Stimulated activated CD4-positive, alpha-beta T cell treated with anti-CD3 and anti-CD28 coated beads, Interleukin-4, amount 100 ng/mL, for 1 hour (primary cell): ENCODE data around the gene FUT1.
"Not testable (repeated sequence)": the region's sequence is repeated elsewhere in the genome, so short reads cannot be mapped to it uniquely, and the experiment has no call there.

Source experiments
- DNase-seq: peaks from one replicate; pipeline ENCODE4 v3.0.0-alpha.2; 2020

FUT1 gene

GRCh38 chr19:48740164-48740972 is 12.1 kb downstream of the FUT1 start, which contains the start of gene RASIP1:
Gene RASIP1, minus strand, starts transcription at chr19:48740610. Its CDS starts 328 bp downstream, at chr19:48740282.
- no peak for DNase-seq

DNA sequence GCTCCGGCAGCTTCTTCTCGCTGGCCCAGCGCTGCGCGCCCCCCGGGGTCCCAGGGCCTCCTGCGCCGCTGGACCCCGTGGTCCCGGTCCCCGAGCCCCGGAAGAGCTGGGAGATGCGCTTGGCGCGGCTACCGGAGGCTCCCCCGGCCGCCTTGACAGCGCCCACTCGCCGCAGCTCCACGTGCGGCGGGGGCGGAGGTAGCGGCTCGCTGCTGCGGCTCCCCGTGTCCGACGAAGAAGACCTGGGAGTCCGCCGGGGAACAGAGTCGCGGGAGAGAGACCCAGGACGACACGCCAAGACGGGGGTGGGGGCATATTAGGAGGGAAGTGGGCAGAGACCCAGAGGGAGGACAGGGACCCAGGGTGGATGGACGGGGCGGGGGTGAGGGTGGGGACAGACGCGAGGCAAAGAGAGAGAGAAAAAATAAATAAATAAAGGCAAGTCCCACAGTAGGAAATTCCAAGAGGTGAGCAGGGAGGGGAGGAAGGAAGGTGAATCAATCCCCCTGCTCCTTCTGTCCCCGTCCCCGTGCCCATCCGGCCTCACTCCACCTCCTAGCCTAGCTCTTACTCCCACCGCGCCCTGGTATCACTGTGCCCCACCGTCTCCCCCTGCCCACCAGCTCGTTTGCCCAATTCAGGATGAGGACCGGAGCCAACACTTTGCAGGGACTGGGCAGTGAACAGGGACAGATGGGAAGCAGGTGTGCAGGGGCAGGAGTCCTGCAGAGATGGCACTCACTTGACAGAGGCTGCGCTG is 12.9 kb downstream of the FUT1 start:
- DNase-seq: peak; percentile 14

GRCh38 chr19:48738557-48739403 is 13.7 kb downstream of the FUT1 start:
- DNase-seq: peak; percentile 93

- no peak for DNase-seq
Measured at GRCh38 chr19:48737360-48737998, 15.0 kb downstream of the FUT1 start.

GRCh38 chr19:48735031-48735615 is 17.3 kb downstream of the FUT1 start:
- DNase-seq: no peak

DNA sequence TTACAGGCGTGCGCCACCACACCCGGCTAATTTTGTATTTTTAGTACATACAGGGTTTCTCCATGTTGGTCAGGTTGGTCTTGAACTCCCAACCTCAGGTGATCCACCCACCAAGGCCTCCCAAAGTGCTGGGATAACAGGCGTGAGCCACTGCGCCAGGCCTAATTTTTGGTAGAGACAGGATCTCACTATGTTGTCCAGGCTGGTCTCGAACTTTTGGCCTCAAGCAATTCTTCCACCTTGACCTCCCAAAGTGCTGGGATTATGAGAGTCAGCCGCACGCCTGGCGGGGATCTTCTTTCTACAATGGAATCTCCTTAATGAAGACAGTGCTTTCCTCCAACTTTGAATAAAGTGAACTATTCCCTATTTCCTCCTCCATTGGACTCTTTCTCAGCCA is 17.8 kb downstream of the FUT1 start:
- no peak for DNase-seq

GRCh38 chr19:48731452-48731851 is 21.0 kb downstream of the FUT1 start:
- no peak for DNase-seq

- DNase-seq: no peak
Measured at GRCh38 chr19:48728911-48729664, 23.4 kb downstream of the FUT1 start.

GRCh38 chr19:48726556-48726955 is 25.9 kb downstream of the FUT1 start:
- DNase-seq: no peak

DNA sequence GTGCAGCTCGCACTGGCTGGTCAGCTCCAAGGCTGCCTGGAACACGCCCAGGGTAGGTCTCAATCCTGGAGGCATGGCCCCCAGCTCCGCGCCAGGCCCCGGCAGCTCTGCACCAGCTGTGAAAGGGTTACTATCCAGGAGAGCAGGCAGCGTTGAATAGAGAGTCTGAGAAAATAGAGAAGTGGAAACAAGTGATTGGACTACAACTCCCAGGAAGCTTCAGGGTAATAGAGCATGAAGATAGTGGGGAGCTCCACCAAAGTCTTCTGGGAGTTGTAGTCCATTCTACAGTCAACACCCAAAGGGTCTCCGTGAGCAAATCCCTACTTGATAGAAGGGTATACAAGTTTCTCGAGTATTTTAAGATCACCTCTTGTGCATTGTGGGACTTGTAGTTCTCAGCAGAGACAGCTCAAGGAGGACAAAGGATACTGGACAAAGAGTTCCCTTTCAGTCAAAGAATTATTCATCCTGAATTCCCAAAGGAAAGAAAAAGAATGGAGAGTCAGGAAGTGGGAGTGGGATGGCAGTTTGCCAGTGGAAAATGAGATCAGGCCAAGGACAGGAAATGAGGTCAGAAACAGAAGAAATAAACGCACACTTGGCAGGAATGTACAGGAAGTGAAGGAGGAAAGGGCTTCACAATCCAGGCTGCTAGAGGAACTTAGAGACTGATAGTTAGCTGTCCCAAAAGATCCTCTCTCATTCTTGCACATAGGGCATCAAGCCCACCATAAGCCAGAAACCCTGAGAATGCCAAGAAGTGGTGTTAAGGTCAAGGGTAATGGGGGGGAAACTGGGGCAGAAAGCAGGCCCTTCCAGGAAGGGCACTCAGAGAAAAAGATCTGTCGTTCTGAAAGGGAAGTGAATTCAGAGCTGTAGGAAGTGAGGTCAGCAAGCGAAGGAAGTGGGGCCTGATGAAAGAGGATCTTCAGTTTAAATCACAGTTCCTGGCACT is 27.4 kb downstream of the FUT1 start:
- no peak for DNase-seq

GRCh38 chr19:48722196-48722708 is 30.2 kb downstream of the FUT1 start:
- no peak for DNase-seq

DNA sequence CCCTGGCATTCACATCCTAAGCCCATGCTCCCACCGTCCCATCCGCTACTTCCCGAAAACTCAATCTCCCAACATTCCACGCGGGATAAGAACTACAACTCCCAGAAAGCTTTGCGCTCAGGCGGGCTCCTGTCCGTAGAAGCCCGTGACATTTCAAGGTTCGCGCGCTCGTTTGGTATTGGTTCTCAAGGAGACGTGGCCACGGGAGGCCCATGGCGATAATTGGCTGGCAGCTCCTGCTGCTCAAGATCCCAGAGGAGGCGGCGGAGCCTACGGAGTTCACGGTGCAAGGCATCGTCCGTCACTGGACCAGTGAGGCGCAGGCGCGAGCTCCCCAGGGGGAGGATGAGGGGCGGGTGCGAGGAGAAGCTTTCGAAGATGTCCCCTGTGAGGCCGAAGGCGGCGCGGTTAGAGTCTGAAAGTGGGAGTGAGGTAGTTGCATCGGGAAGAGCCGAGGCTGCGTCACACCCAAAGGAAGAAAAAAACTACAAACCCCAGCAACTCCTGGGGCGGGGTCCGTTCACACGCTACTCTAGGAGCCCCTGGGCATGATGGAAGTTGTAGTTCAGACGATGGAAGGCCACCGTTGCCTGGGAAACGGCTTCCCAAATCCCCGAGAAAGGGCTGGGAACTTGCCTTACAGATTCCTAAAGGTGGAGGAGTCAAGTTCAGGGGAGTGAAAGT is 31.7 kb downstream of the FUT1 start:
- peak; percentile 90 for DNase-seq

DNA sequence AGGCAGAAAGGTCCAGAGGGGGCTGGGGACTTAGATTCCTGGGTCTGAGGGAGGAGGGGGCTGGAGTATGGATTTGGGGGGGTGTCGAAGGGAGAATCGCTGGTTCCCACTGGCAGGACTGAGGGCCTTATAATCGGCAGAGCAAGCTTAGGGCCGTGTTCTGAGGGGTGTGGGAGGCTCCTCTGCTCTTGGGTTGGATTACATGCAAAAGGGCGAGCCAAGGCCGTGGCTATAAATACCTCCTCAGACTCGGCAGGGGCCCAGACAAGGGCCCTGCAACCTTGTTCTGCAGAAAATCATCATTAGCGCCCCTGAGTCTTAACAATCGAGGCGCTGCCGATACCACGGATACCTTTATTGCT is 32.2 kb downstream of the FUT1 start:
- no peak for DNase-seq

DNA sequence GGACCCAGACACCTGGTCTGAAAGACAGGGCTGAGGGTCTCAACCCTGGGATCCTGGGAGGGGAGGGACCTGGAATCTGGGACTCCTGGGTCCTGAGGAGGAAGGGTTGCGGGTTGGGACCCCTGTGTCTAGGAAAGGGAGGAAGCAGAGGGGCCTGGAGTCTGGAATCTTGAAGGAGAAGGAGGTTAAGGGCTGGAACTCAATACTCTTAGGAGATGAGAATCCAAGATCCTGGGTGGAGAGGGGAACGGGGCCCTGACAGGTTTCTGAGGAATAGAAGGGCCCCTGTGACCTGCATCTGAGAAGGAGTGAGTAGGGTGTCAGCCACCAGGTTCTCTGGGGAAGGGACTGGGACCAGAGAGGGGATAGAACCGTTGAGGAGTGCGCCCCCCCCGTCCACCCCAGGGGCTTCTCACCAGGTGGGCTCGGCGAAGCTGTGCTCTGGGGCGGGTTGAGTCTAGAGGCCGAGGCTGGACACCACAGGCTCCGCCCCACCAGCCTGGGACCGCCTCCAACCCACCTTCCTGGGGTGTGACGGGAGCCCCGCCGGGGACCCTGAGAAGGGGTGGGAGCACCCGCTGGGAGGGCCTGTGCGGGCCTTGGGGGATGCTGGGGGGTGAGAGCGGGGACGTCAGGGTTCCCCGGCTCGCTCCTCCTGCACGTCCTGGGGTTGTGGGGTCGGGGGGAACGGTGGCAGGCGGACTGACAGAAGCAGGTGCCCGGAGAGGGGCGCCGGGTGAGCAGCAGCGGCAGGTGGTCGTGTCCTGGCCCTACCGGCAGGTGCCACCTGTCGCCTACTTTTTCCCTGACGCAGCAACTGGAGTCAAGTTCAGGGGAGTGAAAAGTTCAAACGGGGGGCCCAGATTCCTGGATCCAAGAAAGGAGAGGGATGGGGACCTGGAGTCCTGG is 32.9 kb downstream of the FUT1 start, which contains the start of gene MAMSTR:
TSS of gene MAMSTR (minus strand) at position 463 of the 909 bp plus-strand sequence. CDS start 694 bp downstream, outside the sequence.
- no peak for DNase-seq

DNA sequence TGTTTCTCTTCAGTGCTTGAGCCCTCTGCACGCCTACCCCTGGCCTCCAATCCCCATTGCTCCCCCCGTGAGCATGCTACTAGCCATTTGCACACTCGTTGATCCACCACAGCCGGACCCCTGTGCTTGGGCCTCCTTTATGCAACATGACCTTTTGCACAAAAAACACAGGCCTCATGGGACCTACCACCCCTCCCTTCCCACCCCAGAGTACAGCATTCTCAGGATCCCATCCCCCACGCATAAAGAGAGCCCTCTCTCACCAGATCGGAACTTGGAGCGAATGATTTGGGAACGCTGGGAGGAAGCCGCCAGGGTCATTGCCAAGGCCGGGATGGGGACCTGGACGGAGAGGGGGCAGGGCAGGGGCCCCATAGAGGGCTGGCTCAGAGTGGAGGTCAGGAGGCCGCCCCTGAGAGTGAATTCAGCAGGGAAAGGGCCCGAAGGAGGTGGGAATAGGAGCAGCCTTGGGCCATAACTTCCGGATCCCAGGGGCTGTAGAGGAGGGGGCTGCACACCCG is 33.7 kb downstream of the FUT1 start:
- no peak for DNase-seq

GRCh38 chr19:48718106-48718505 is 34.3 kb downstream of the FUT1 start:
- DNase-seq: not testable (repeated sequence)

DNA sequence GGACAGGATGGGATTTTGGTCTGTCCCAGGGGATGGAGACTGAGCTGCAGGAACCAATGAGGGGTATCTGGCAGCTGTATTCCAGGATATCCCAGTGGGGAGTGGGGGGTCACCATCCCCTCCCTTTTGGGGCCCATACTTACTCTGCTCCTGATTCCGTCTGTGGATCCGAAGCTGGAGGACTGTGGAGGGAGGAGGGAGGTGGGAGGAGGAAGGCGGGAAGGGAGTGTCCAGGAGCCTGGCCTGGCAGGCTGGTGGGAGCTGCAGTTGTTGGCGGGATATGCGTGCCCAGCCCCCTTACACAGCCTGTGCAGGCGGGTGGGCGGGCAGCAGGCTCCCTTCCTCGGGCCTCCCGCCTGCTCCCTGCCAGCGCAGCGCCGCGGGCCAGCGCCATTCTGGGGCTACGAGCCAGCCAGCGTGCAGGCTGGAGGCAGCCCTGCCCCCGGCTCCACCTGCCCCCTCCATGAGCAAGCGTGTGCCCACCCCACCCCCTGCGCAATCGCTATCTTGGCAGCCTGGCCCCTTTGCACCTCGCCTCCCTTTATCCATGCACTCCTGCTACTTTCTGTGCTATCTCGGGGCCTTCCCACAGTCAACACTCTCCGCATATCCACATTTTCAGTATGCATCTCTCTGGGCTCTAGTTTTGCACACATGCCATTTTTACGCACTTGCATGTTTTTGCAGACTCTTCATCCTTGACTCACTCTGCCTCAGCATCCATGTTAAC is 35.7 kb downstream of the FUT1 start:
- no peak for DNase-seq
